ENCODE measurements around the gene FRS3. TPM values are rescaled to one million over a fixed set of nuclear protein-coding genes. Genes with fewer than 3 reads are reported as not detected.

FRS3 gene
- total and polyA plus RNA-seq, 2 of the 13 experiments (the other 11 are each of a cell fraction or from before 2014, with no cell fraction given), result 3.0 to 7.4 TPM

- TF ChIP-seq PHB2 (IDR thresholded peaks at IDR 0.05; ENCODE audit: partially characterized antibody) (no peak), ARID4A (CRISPR knock-in tag; IDR thresholded peaks at IDR 0.05; ENCODE audit: borderline replicate concordance) (no peak; the same call in 1 of the 2 replicates), ZFP82 (CRISPR knock-in tag; IDR thresholded peaks at IDR 0.05; ENCODE audit: borderline replicate concordance) (no peak), ZC3H13 (CRISPR knock-in tag; IDR thresholded peaks at IDR 0.05) (no peak), THRA (CRISPR knock-in tag; IDR thresholded peaks at IDR 0.05; ENCODE audit: borderline replicate concordance) (no peak), TSC22D2 (CRISPR knock-in tag; IDR thresholded peaks at IDR 0.05; ENCODE audit: borderline replicate concordance) (no peak), DZIP1 (CRISPR knock-in tag; IDR thresholded peaks at IDR 0.05) (no peak), TBX3 (IDR thresholded peaks at IDR 0.05; ENCODE audit: borderline replicate concordance) (no peak), NFKBIZ (CRISPR knock-in tag; IDR thresholded peaks at IDR 0.05) (no peak), ZNF362 (CRISPR knock-in tag; IDR thresholded peaks at IDR 0.05; ENCODE audit: borderline replicate concordance) (0 out of 2 replicates have a peak, but pooled peaks have one; percentile 14), ZNF512B (CRISPR knock-in tag; IDR thresholded peaks at IDR 0.05; ENCODE audit: borderline replicate concordance) (no peak), ARNTL (CRISPR knock-in tag; IDR thresholded peaks at IDR 0.05) (peak; percentile 59; the same call in 1 of the 2 replicates), ZNF496 (CRISPR knock-in tag; IDR thresholded peaks at IDR 0.05; ENCODE audit: insufficient replicate concordance) (no peak), ZNF232 (CRISPR knock-in tag; IDR thresholded peaks at IDR 0.05; ENCODE audit: borderline replicate concordance) (no peak)
Measured at GRCh38 chr6:41728073-41728936, 51.4 kb downstream of the FRS3 start (continued).
